PC-3 (cell line): ENCODE data around the gene PTCD1. TPM values are rescaled to one million over a fixed set of nuclear protein-coding genes. Genes with fewer than 3 reads are reported as not detected.

ENCODE experiments used
- ATAC-seq: fragments of 200-7000 bp; cut with Tn5 transposase; 2 replicates; pipeline ENCODE4 v1.9.1; 2020; ENCODE audit warnings: mild to moderate bottlenecking, moderate library complexity
- BruUV-seq: library from RNA; stranded (reverse); fragments of 400-500 nt; replicated peaks from 2 replicates; lab custom pipeline; 2021; lab: Mats Ljungman, UMichigan
- CTCF ChIA-PET: fragments of 300-600 bp; sonication (Branson Sonifier 250); formaldehyde crosslinking; loops from one replicate; lab custom pipeline; 2022; ENCODE audit warnings: antibody characterized with exemption; lab: Charles Lee
- POLR2A ChIA-PET: fragments of 300-600 bp; sonication (Branson Sonifier 250); formaldehyde crosslinking; loops from one replicate; lab custom pipeline; 2022; ENCODE audit warnings: antibody characterized with exemption; ENCODE audit not compliant: unreplicated experiment; lab: Charles Lee
- DNase-seq: peaks from one replicate; pipeline ENCODE4 v3.0.0-alpha.2; 2015
- H2AFZ ChIP-seq: fragments of 300-600 bp; sonication (generic); 2 replicates; pipeline ENCODE4 v1.6.0; 2016; ENCODE audit warnings: antibody characterized with exemption, low read length
- H3F3A ChIP-seq: fragments of 300-600 bp; sonication (generic); one replicate; pipeline ENCODE4 v1.6.0; 2017; ENCODE audit warnings: antibody characterized with exemption, low read length, control low read depth, mild to moderate bottlenecking; ENCODE audit not compliant: unreplicated experiment
- H3K27ac ChIP-seq: fragments of 300-600 bp; sonication (generic); 2 replicates; pipeline ENCODE4 v1.5.1; 2016; ENCODE audit warnings: mild to moderate bottlenecking, low read length
- H3K27me3 ChIP-seq: fragments of 300-600 bp; sonication (generic); 2 replicates; pipeline ENCODE4 v1.6.1; 2016; ENCODE audit warnings: low read length, mixed read lengths
- H3K36me3 ChIP-seq: fragments of 300-600 bp; sonication (generic); 2 replicates; pipeline ENCODE4 v1.6.1; 2016; ENCODE audit warnings: low read depth, mixed run types, low read length, mixed read lengths
- H3K4me1 ChIP-seq: fragments of 300-600 bp; sonication (generic); 2 replicates; pipeline ENCODE4 v1.5.1; 2016; ENCODE audit warnings: low read length; ENCODE audit not compliant: insufficient read depth
- H3K4me2 ChIP-seq: fragments of 300-600 bp; sonication (generic); 2 replicates; pipeline ENCODE4 v1.6.0; 2016; ENCODE audit warnings: low read length
- H3K4me3 ChIP-seq: fragments of 300-600 bp; sonication (generic); 2 replicates; pipeline ENCODE4 v1.5.1; 2016; ENCODE audit warnings: mild to moderate bottlenecking, low read length, mixed read lengths
- H3K79me2 ChIP-seq: fragments of 300-600 bp; sonication (generic); 2 replicates; pipeline ENCODE4 v1.6.1; 2017; ENCODE audit warnings: low read length, mixed read lengths
- H3K9ac ChIP-seq: fragments of 300-600 bp; sonication (generic); 2 replicates; pipeline ENCODE4 v1.6.0; 2016; ENCODE audit warnings: mild to moderate bottlenecking, low read length
- H3K9me2 ChIP-seq: fragments of 300-600 bp; sonication (generic); replicated peaks from 2 replicates; pipeline ENCODE4 v1.6.1; 2016; ENCODE audit warnings: mixed run types, low read length, mixed read lengths
- H3K9me3 ChIP-seq: fragments of 300-600 bp; sonication (generic); 2 replicates; pipeline ENCODE4 v1.6.1; 2016; ENCODE audit warnings: low read length, mixed read lengths
- H4K20me1 ChIP-seq: fragments of 300-600 bp; sonication (generic); 2 replicates; pipeline ENCODE4 v1.6.1; 2016; ENCODE audit warnings: low read length, mixed read lengths
- CTCF ChIP-seq: fragments of 300-600 bp; sonication (generic); conservative IDR thresholded peaks from 2 replicates; pipeline ENCODE4 v1.5.1; 2017; ENCODE audit warnings: antibody characterized with exemption, low read depth, mild to moderate bottlenecking, low read length
- EZH2 ChIP-seq: fragments of 300-600 bp; sonication (generic); IDR thresholded peaks from one replicate; pipeline ENCODE4 v1.6.1; 2017; ENCODE audit warnings: antibody characterized with exemption, mild to moderate bottlenecking, low read length; ENCODE audit not compliant: unreplicated experiment
- EZH2phosphoT487 ChIP-seq: fragments of 300-600 bp; sonication (generic); IDR thresholded peaks from 2 replicates; pipeline ENCODE4 v1.6.1; 2018; ENCODE audit warnings: mild to moderate bottlenecking, antibody characterized with exemption, low read length, borderline replicate concordance
- intact Hi-C: fragments of 100-400 bp; cut with micrococcal nuclease; formaldehyde crosslinking; loops from 2 replicates; pipeline ENCODE4 v1.9.0; 2023
- total RNA-seq: library from RNA; depleted of rRNA; stranded (reverse); fragments of >200 nt; gene quantifications from 2 replicates; pipeline ENCODE4 v1.2.3, GENCODE V29; 2014

PTCD1 gene
- total RNA-seq, 1 experiment from 2014 or later: 10.4 TPM

- Histone ChIP-seq H3K36me3 (peaks cover 4% of the 10 kb centered on the region; the same call in 1 of the 2 replicates), H3K79me2 (peaks cover 39% of the 10 kb centered on the region), H3K4me3 (no peak overlapping the region), H3F3A (no peaks in the 10 kb centered on the region), H2AFZ (no peak overlapping the region), H3K9ac (no peak overlapping the region), H4K20me1 (no peaks in the 10 kb centered on the region), H3K9me2 (no peaks in the 10 kb centered on the region), H3K9me3 (no peaks in the 10 kb centered on the region), H3K27ac (no peak overlapping the region), H3K4me2 (no peak overlapping the region), H3K4me1 (0 out of 2 replicates have a peak, but pooled peaks cover 4% of the 10 kb centered on the region), H3K27me3 (no peaks in the 10 kb centered on the region)
- intact Hi-C loops: no loop called here
- BruUV-seq: no TSS peak
- ATAC-seq: no peak
- TF ChIP-seq EZH2phosphoT487: no peak
- TF ChIP-seq EZH2: no peak
- no peak for TF ChIP-seq CTCF
- DNase-seq: no peak
- POLR2A ChIA-PET: no interaction called here
- CTCF ChIA-PET: no interaction called here
Observed at GRCh38 chr7:99468336-99468918, 29.8 kb upstream of the PTCD1 start.

GRCh38 chr7:99465421-99465768, 26.8 kb upstream of the PTCD1 start:
- Histone ChIP-seq H3F3A (no peaks in the 10 kb centered on the region), H3K4me3 (peak overlapping the region; percentile 85), H3K9me3 (no peaks in the 10 kb centered on the region), H2AFZ (peak overlapping the region; percentile 93; the same call in 1 of the 2 replicates), H4K20me1 (peaks cover 14% of the 10 kb centered on the region; the same call in 1 of the 2 replicates), H3K79me2 (peaks cover 60% of the 10 kb centered on the region), H3K9ac (peak overlapping the region; percentile 95), H3K36me3 (peaks cover 11% of the 10 kb centered on the region), H3K4me1 (0 out of 2 replicates have a peak, but pooled peaks cover 4% of the 10 kb centered on the region), H3K27ac (peak overlapping the region; percentile 44), H3K27me3 (no peaks in the 10 kb centered on the region), H3K4me2 (peak overlapping the region; percentile 87), H3K9me2 (no peaks in the 10 kb centered on the region)
- DNase-seq (no peak), ATAC-seq (peak; percentile 9)
- TF ChIP-seq EZH2 (no peak), EZH2phosphoT487 (no peak), CTCF (no peak)
- POLR2A ChIA-PET: interaction anchor here (0.7 kb wide), 1 partner anchor 1083 kb away, joined by 3 read pairs; no protein-coding TSS in a partner anchor
- intact Hi-C loops: no loop called here
- CTCF ChIA-PET: interaction anchor here (0.6 kb wide), 1 partner anchor 590 kb away, joined by 13 read pairs; no protein-coding TSS in a partner anchor
- TSS peak; percentile 66 for BruUV-seq

GRCh38 chr7:99461221-99461620, 22.6 kb upstream of the PTCD1 start:
- TF ChIP-seq EZH2phosphoT487 (no peak), CTCF (0 out of 2 replicates have a peak, but pooled peaks have one; percentile 19), EZH2 (no peak)
- no TSS peak for BruUV-seq
- Histone ChIP-seq H3K79me2 (peaks cover 81% of the 10 kb centered on the region), H4K20me1 (peaks cover 37% of the 10 kb centered on the region), H3K4me3 (no peak overlapping the region), H3F3A (peaks cover 6% of the 10 kb centered on the region), H3K9me3 (no peaks in the 10 kb centered on the region), H3K27ac (no peak overlapping the region), H3K36me3 (peaks cover 38% of the 10 kb centered on the region), H3K9me2 (no peaks in the 10 kb centered on the region), H3K27me3 (no peaks in the 10 kb centered on the region), H3K9ac (no peak overlapping the region), H2AFZ (no peak overlapping the region), H3K4me2 (no peak overlapping the region), H3K4me1 (0 out of 2 replicates have a peak, but pooled peaks cover 4% of the 10 kb centered on the region)
- DNase-seq (peak; percentile 8), ATAC-seq (no peak)
- intact Hi-C loops: no loop called here
- POLR2A ChIA-PET: no interaction called here
- CTCF ChIA-PET: no interaction called here
